ENCODE measurements around the gene EIF3K. TPM values are rescaled to one million over a fixed set of nuclear protein-coding genes. Genes with fewer than 3 reads are reported as not detected.
A peak's percentile ranks its signal among the peaks of the same experiment; 100 is the strongest.

The EIF3K gene
- total RNA-seq, 1 donor = 491 TPM

DNA sequence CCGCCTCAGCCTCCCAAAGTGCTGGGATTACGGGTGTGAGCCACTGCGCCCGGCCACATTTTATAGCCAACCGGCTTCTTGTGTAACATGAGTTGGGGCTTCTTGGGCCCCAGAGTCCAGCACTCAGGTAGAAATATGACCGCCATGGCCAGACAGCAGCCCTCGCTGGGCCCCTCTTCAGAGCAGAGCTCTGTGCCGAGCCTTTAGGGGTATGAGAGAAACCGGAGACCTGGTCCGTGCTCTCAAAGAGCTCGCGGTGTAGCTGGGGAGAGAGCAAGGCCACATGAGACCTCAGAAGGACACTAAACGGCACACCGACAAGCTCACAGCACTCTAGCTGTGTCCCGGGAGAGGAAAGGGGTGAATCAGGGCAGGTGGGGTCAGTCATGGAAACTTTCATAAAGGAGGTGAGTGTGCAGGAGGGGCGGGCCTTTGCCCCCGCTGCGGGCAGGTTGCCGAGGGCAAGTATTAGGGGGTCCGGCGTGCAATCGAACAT lies 44.2 kb downstream of the EIF3K start:
- DNase-seq (ENCODE audit: low read depth) = no peak
- TF ChIP-seq, protein P1, sequence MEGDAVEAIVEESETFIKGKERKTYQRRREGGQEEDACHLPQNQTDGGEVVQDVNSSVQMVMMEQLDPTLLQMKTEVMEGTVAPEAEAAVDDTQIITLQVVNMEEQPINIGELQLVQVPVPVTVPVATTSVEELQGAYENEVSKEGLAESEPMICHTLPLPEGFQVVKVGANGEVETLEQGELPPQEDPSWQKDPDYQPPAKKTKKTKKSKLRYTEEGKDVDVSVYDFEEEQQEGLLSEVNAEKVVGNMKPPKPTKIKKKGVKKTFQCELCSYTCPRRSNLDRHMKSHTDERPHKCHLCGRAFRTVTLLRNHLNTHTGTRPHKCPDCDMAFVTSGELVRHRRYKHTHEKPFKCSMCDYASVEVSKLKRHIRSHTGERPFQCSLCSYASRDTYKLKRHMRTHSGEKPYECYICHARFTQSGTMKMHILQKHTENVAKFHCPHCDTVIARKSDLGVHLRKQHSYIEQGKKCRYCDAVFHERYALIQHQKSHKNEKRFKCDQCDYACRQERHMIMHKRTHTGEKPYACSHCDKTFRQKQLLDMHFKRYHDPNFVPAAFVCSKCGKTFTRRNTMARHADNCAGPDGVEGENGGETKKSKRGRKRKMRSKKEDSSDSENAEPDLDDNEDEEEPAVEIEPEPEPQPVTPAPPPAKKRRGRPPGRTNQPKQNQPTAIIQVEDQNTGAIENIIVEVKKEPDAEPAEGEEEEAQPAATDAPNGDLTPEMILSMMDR (IDR thresholded peaks at IDR 0.05; ENCODE audit: insufficient read depth, low read length) = no peak
- H3K4me3 ChIP-seq (ENCODE audit: low read depth, low read length) = no peak overlapping the region

DNA sequence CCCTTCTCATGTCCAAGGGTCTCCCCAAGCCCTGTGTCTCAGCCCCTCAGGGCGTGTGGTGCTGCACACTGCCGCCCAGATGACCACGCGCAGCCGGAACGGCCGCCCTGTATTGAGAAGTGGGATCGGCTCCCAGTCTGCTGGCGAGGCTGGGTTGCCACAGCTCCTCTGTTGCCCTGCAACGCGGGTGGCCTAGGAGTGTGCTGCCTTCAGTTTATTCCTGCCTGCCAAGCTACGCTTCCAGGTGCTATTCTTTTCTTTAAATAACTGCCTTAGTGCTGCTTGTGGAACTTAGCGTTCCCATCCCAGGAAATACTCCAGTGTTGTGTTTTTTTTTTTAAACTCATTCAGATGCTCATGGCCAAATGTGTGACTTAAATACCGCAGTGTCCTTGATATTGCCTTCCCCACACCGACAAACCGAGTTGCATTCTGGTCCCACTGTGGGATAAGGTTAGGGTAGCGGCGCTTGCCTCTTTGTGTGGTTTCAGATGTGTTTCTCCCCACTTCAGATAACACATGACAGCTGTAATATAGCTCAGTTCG lies 45.0 kb downstream of the EIF3K start:
- no peak for DNase-seq (ENCODE audit: low read depth)
- no peak overlapping the region for H3K4me3 ChIP-seq (ENCODE audit: low read depth, low read length)
- TF ChIP-seq, protein P1 (IDR thresholded peaks at IDR 0.05; ENCODE audit: insufficient read depth, low read length) = no peak

DNA sequence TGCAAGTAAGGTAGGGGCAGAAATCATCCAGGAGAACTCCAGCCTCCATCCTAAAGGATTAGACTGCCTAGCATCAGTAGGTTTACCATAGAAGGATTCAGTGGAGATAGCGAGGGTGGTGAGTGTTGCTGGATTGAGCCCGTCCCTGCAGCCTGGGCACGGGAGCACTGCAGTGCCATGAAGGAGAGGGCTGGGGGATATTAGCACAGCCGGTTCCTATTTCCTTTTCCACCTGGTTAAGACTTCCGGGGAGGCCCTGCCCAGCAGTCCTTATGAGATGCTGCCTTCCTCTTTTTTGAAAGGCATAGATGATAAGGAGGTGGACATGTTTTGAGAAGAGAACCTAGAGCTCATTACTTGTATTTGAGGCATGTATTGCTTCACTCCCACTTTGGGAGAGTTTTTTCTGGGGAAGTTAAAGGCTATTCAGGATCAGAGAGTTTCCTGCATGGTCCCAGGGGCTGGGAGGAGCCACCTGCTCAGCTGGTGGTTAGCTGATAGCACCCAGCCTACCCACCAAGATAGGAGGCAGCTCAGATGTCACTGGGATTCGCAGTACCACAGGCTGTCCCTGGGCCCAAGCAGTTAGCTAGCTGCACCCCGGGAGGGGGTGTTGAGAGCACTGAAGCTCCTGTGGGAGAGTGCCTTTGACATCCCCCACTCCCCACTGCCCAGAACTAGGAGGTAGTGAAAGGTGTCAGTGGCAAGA lies 45.7 kb downstream of the EIF3K start:
- no peak overlapping the region for H3K4me3 ChIP-seq (ENCODE audit: low read depth, low read length)
- TF ChIP-seq, protein P1 (IDR thresholded peaks at IDR 0.05; ENCODE audit: insufficient read depth, low read length) = no peak
- no peak for DNase-seq (ENCODE audit: low read depth)

DNA sequence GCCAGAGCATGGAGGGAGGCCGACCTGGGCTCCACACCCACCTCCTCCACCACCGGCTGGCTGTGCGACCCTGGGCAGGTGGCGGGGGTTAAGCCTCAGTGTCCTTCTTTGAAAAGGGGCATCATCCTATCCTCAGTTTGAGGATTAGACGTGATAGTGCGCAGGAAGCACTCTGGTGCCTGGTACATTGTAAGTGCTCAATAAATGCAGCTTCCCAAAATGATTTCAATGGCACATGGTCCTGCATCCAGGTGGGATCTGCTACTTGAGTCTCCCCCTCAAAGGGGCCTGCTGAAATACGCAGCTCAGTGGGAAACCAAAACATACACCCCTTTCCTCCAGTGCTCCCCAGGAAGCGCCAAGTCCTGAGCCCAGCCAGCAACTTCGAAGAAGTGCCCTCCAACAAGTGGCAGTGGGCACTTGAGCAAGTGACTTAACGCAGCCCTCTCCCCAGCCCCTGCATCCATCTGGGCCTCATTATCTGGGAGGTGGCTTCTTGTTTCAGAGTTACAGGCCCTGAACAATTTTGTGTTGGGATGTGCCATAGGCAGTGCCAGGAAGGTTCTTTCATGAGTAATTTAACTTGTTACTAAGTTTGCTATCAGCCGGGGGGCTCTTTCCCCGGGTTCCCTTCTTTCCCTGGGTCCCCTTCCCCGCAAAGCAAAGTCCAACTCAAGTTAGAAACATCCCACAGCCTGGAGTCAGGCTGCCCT lies 46.4 kb downstream of the EIF3K start:
- TF ChIP-seq, protein P1 (IDR thresholded peaks at IDR 0.05; ENCODE audit: insufficient read depth, low read length) = no peak
- DNase-seq (ENCODE audit: low read depth) = no peak
- no peak overlapping the region for H3K4me3 ChIP-seq (ENCODE audit: low read depth, low read length)

DNA sequence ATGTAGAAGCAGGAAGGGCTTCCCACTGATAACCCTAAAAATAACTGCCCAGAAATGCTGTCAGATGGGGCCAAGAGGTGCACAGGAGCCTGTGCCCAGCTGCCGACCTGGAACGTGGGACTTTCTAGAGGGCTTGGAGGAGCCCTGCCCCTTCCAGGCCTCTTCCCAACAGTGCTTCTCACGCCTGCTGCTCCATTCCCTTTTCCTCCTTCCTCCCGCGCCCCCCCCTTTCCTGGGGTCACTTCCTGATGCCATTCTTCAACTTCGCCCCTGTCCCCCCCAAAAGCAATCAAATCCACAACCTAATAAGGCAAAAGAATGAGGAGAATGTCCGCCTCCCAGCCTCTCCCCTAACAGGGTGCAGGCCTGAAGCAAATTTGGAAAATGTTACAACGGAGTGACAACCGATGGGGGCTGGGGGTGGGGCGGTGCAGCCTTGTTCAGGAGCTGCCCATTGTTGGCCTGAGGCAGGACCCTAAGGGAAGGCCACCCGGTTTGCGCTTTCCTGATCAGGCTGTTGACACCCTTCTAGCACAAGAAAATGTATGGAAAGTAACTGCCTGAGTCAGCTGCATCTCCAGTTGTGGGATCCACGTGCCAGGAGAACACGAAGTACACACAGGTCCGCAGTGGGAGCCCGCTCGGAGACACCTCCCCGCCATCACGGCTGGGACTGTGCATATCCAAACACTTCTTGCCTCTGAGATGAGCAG lies 47.1 kb downstream of the EIF3K start:
- TF ChIP-seq, protein P1 (IDR thresholded peaks at IDR 0.05; ENCODE audit: insufficient read depth, low read length) = no peak
- DNase-seq (ENCODE audit: low read depth) = peak; percentile 64
- H3K4me3 ChIP-seq (ENCODE audit: low read depth, low read length) = no peak overlapping the region

DNA sequence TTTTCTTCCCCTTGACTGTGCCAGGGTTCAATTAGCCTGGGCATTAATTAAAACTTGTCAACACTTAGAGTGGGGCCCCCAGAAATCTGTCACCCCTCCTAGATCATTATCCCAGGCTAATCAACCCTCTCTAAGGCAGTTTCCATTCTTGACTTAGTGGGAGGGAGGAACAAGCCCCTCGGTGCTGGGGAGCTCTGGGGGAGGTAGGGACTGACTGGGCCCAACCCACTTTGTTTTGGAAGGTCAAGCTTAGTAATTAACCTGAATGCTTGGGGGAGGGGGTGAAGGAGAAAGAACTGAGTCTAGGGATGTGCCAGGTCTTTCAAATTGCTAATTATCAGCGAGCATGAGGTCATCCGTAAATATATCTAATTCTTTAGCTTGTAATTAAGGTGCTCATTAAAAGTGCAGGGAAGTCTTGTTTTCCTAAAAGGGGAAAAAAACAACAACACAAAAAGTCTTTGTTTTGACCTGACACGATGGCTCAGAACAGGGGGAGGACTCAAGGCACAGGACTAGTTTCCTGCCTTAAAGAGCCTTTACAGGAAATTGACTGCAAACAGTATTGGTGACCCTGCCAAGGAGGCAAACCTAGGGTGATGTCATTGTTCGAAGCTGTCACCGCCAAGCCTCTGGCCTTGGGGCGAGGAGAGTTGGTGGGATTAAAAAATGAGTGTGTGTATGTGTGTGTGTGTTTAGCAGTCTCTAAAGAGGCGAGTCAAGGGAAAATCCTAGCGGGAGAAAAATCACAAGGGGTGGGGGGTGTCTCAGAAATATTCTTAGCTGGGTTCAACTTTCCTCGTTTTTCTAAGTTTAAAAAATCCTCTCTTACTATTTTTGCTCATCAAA lies 47.9 kb downstream of the EIF3K start:
- H3K4me3 ChIP-seq (ENCODE audit: low read depth, low read length) = no peak overlapping the region
- TF ChIP-seq, protein P1 (IDR thresholded peaks at IDR 0.05; ENCODE audit: insufficient read depth, low read length) = no peak
- peak; percentile 76 for DNase-seq (ENCODE audit: low read depth)
